ENCODE results near the gene SERPINB5. TPM values are rescaled to one million over a fixed set of nuclear protein-coding genes. Genes with fewer than 3 reads are reported as not detected.

SERPINB5 gene
- total and polyA plus RNA-seq, 3 donors from 2014 or later: 1.7 to 15.6 (median 8.1) TPM

DNA sequence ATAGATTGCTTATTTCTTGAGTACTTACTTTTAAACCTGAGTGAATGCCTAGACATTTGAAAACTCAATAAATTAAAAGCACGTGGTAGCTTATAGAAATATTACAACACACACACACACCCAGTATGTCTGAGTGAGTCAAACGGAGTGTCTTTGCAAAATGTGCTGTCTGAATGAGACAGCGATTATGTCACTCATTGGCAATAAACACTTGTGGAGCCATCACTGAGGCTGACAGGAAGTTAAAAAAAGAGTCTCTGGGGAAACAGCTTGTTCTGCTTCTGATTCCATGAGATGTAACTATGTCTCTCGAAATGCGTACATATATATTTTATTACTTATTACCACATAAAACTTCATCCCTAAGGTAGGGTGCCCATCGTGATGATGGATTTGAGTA lies 32.2 kb upstream of the SERPINB5 start:
- peaks cover 8% of the 10 kb centered on the region for H3K4me1 ChIP-seq
- no peak for DNase-seq
- no peaks in the 10 kb centered on the region for H3K36me3 ChIP-seq (ENCODE audit: low read depth, missing control alignments)
- H3K27me3 ChIP-seq: no peaks in the 10 kb centered on the region
- intact Hi-C loops (cut with DNase I; ENCODE audit: low total_unique reads): loop anchor here (5.0 kb wide), 1 partner anchor 427 kb away; no protein-coding TSS in a partner anchor
- no peak overlapping the region for H3K27ac ChIP-seq
- TF ChIP-seq, protein P1, sequence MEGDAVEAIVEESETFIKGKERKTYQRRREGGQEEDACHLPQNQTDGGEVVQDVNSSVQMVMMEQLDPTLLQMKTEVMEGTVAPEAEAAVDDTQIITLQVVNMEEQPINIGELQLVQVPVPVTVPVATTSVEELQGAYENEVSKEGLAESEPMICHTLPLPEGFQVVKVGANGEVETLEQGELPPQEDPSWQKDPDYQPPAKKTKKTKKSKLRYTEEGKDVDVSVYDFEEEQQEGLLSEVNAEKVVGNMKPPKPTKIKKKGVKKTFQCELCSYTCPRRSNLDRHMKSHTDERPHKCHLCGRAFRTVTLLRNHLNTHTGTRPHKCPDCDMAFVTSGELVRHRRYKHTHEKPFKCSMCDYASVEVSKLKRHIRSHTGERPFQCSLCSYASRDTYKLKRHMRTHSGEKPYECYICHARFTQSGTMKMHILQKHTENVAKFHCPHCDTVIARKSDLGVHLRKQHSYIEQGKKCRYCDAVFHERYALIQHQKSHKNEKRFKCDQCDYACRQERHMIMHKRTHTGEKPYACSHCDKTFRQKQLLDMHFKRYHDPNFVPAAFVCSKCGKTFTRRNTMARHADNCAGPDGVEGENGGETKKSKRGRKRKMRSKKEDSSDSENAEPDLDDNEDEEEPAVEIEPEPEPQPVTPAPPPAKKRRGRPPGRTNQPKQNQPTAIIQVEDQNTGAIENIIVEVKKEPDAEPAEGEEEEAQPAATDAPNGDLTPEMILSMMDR (IDR thresholded peaks at IDR 0.05): no peak
- TF ChIP-seq POLR2A (IDR thresholded peaks at IDR 0.05): no peak
- 79 to 90% methylated on average over 6 of the region's 6 CpGs for WGBS, 2 donors
- no peak overlapping the region for H3K4me3 ChIP-seq
- no peaks in the 10 kb centered on the region for H3K9me3 ChIP-seq

DNA sequence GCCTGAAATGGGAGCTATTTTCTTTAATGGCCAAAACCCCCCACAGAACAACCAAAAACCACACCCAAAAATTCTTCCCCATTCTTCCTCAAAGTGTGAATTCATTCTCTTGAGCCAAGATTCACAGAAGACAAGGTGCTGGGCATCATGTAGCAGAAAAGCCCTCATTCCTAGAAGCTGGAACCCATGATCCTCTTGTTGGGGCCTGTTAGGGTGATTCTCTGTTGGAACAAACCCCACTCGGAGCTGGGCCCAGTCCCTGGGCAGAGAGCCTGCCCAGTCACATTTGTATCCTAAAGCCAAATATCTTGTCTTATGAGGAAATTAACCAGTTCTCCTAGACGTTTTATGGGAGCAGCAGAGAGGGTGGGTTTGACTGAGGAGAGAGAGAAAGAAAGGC lies 31.7 kb upstream of the SERPINB5 start:
- no peak overlapping the region for H3K27ac ChIP-seq
- H3K4me3 ChIP-seq: no peak overlapping the region
- H3K27me3 ChIP-seq: no peaks in the 10 kb centered on the region
- no peaks in the 10 kb centered on the region for H3K9me3 ChIP-seq
- TF ChIP-seq, protein P1 (IDR thresholded peaks at IDR 0.05): no peak
- TF ChIP-seq POLR2A (IDR thresholded peaks at IDR 0.05): no peak
- H3K36me3 ChIP-seq (ENCODE audit: low read depth, missing control alignments): no peaks in the 10 kb centered on the region
- intact Hi-C loops (cut with DNase I; ENCODE audit: low total_unique reads): no loop called here
- WGBS, 2 donors: 48 to 62% methylated on average over 2 of the region's 2 CpGs
- no peak for DNase-seq
- H3K4me1 ChIP-seq: peaks cover 5% of the 10 kb centered on the region

DNA sequence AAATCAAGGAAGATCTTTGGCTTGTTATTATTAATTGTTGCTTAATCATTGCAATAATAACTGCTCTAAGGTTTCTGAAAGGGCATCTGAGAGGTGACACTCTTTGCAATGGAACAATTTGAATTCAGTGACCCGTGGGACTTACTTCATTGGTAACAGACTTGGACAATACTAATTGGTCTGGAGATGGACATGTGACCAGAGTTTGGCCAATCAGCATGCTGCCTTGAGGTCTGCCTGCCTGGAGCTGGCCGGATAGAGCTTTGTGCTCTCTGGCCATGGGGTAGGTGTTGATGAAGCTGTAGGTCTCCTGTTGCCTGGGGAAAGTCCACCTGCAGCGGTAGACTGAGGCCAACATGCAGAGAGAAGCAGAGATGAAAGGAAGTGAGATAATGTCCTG lies 30.5 kb upstream of the SERPINB5 start:
- peaks cover under 1% of the 10 kb centered on the region for H3K4me1 ChIP-seq
- WGBS, 2 donors: 74 to 82% methylated on average over 3 of the region's 3 CpGs
- H3K36me3 ChIP-seq (ENCODE audit: low read depth, missing control alignments): no peaks in the 10 kb centered on the region
- peak; percentile 51 for DNase-seq
- no peak overlapping the region for H3K27ac ChIP-seq
- no peak overlapping the region for H3K4me3 ChIP-seq
- intact Hi-C loops (cut with DNase I; ENCODE audit: low total_unique reads): no loop called here
- H3K9me3 ChIP-seq: no peaks in the 10 kb centered on the region
- no peak for TF ChIP-seq POLR2A (IDR thresholded peaks at IDR 0.05)
- TF ChIP-seq, protein P1 (IDR thresholded peaks at IDR 0.05): no peak
- H3K27me3 ChIP-seq: no peaks in the 10 kb centered on the region

DNA sequence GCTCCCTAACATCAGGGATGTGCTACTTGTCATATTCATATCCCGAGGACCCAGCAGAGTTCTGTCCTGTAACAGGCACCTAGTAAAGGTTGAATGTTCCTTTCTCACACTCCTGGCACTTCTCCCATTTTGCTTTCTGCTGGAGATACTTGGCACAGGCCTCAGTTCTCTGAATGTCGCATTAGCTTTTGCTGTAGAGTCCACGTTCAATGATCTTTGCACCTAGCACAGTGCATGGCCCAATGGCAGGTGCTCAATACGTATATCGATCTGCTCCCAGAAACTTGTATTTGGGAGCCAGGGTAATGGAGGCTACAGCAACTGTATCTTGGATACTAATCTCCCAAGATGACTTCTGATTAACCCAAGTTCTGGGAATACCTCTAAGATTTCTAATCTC lies 29.7 kb upstream of the SERPINB5 start:
- no peak for TF ChIP-seq POLR2A (IDR thresholded peaks at IDR 0.05)
- Histone ChIP-seq H3K9me3 (no peaks in the 10 kb centered on the region), H3K27me3 (no peaks in the 10 kb centered on the region), H3K36me3 (ENCODE audit: low read depth, missing control alignments) (no peaks in the 10 kb centered on the region), H3K27ac (no peak overlapping the region), H3K4me1 (peaks cover 9% of the 10 kb centered on the region), H3K4me3 (no peak overlapping the region)
- 76 to 86% methylated on average over 4 to 5 of the region's 5 CpGs for WGBS, 2 donors
- no peak for DNase-seq
- intact Hi-C loops (cut with DNase I; ENCODE audit: low total_unique reads): no loop called here

DNA sequence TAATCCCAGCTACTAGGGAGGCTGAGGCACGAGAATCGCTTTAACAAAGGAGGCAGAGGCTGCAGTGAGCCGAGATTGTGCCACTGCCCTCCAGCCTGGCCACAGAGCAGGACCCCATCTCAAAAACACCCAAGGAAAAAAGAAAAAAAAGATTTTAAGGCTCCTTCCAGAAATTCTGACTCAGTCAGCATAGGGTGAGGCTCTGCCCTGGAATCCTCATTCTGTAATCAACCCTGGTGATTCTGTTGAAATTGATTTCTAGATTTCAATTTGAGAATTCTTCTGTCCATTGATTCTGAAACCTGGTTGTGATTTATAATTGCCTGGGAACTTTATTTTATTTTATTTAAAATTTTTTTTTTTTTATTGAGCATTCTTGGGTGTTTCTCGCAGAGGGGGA lies 27.3 kb upstream of the SERPINB5 start:
- peaks cover 32% of the 10 kb centered on the region for H3K4me1 ChIP-seq
- WGBS, 2 donors: 74 to 79% methylated on average over 4 of the region's 4 CpGs

More for the DNA sequence above, 27.3 kb upstream of the SERPINB5 start:
- no peak for TF ChIP-seq POLR2A (IDR thresholded peaks at IDR 0.05)
- TF ChIP-seq, protein P1 (IDR thresholded peaks at IDR 0.05): no peak
- H3K36me3 ChIP-seq (ENCODE audit: low read depth, missing control alignments): no peaks in the 10 kb centered on the region
- no peak for DNase-seq
- no peak overlapping the region for H3K27ac ChIP-seq
- intact Hi-C loops (cut with DNase I; ENCODE audit: low total_unique reads): no loop called here
- no peaks in the 10 kb centered on the region for H3K9me3 ChIP-seq
- H3K4me3 ChIP-seq: no peak overlapping the region
- no peaks in the 10 kb centered on the region for H3K27me3 ChIP-seq

All from testis (tissue), 3 donors.